ENCODE measurements around the gene COX19.

Gene COX19

DNA sequence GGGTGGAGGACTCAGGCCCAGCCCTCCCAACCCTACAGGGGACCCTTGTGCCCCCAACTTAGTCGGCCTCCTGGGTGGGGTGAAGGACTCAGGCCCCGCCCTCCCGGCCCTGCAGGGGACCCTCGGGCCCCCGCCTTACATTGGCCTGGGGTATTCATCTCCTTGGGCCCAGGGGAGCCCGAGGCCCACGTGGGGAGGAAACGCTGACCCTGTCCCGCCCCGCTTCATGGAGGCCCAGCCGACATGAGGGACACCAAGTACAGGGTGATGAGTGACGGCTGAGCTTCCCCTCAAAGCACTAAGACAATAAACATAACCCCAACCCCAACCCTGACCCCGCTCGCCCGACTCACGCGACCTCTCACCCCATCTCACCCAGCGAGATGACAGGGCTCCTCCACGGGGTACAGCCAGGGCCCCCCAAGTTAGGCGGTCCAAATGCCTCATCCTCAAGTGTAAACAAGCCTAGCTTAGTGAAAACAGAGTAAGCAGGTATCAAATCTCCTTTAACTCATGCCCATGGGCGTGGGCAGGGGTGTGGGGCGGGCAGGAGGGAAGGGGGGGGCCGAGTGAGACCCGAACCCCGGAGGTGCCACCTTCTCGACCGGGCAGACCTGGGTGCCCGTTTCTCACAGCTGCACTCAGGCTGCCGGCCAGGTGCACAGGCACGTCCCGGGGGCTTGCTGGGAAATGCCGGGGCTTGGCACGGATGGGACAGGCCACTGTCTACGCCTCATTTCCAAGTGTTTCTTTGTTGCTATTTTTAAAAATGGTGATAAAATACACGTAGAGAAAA lies 15.8 kb upstream of the COX19 start:
- no peak for DNase-seq

DNA sequence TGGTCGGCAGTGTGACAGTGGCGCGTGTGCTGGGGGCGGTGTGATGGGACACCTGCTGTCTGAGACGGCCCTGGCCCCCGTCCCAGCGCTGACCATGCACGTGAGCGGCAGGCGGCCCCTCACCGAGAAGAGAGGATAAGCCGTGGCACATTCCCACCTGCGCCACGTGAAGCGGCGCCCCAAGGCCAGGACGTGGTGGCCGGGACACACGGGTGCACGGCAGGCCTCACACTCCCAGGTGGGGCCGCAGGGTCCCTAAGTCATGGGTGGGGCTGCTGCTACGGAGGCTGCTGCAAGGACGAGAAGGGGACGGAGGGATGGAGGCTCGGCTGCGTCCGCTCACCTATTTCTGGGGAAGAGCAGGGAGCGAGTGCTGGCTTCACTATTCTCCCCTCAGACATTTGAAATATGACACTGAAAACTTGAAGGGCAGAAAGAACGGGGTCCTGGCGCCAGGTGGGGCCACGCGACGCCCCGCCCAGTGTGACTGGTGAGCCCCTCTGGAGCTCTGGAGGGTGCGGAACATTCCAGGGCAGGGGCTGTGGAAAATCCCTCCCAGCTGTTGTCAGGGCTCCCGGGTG lies 15.1 kb upstream of the COX19 start:
- no peak for DNase-seq

DNA sequence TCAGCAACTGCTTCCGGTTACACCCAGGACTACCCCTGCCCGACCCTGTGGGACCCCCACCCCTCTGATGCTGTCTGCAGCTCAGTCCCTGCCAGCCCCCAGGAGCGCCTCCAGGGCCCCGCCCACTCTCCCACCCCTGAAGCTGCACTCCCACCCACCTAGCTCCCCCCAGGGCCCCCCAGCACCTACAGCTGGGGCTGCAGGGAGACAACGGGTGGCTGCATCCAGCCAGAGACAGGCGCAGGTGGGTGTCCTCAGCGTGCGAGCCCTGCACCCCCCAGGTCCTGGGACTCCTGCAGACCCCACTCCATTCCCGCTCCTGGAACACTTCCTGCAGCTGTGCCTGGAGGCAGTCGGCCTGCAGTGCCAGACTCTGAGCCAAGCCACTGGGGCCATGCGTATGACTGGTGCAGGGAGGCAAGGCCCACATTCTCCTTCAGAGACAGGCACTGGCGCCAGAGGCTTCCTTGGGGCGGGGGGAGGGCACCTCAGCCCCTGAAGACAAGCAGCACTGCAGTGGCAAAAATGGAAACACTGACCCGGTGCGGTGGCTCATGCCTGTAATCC lies 13.7 kb upstream of the COX19 start:
- no peak for DNase-seq

DNA sequence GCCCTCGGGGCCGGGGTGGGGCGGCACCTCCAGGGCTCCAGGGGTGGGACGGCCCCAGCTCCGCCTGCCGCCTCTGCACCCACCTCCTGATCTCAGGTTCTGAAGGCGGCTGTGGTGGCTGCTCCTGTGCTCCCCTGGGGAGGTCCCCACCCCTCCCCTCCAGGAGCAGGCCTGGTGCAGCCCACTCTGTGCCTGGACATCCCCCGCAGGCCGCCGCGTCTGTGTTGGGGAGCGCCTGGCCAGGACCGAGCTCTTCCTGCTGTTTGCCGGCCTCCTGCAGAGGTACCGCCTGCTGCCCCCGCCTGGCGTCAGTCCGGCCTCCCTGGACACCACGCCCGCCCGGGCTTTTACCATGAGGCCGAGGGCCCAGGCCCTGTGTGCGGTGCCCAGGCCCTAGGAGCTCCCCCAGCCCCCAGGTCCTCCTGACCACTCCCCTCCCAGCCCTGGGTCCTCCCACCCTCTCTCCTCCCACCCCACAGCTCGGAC lies 13.1 kb upstream of the COX19 start:
- DNase-seq, result no peak

- no peak for DNase-seq
Measured at GRCh38 chr7:987909-988308, 12.6 kb upstream of the COX19 start.

DNA sequence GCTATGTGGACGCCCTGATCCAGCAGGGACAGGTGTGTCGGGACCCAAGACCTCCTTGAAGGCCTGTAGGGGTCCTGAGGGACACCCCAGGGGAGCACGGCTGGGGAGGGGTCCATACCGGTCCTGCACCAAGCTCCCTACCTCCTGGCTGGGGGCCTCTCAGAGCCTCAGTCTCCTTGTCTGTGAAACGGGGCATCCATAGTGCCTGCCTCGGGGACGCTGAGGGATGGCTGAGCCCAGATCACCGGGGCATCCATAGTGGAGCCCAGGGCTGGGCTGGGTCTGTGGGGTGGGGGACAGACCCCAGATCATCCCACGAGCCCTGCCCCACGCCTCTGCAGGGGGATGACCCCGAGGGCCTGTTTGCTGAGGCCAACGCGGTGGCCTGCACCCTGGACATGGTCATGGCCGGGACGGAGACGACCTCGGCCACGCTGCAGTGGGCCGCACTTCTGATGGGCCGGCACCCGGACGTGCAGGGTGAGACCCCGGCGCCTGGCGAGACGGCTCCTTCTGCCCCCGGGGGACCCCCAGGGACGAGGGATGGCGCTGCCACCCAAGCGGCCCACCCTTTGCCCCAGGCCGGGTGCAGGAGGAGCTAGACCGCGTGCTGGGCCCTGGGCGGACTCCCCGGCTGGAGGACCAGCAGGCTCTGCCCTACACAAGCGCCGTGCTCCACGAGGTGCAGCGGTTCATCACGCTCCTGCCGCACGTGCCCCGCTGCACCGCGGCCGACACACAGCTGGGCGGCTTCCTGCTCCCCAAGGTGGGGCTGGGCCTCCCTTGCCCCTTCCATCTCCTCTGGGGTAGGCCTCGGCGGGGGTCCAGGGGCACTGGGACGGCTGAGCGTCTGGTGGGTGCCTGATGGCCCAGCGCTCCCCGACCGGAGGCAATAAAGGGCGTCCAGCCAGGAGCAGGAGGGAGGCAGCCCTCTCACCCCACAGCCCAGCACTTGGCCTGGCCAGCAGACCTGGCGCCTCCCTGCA lies 11.7 kb upstream of the COX19 start:
- DNase-seq, result no peak

DNA sequence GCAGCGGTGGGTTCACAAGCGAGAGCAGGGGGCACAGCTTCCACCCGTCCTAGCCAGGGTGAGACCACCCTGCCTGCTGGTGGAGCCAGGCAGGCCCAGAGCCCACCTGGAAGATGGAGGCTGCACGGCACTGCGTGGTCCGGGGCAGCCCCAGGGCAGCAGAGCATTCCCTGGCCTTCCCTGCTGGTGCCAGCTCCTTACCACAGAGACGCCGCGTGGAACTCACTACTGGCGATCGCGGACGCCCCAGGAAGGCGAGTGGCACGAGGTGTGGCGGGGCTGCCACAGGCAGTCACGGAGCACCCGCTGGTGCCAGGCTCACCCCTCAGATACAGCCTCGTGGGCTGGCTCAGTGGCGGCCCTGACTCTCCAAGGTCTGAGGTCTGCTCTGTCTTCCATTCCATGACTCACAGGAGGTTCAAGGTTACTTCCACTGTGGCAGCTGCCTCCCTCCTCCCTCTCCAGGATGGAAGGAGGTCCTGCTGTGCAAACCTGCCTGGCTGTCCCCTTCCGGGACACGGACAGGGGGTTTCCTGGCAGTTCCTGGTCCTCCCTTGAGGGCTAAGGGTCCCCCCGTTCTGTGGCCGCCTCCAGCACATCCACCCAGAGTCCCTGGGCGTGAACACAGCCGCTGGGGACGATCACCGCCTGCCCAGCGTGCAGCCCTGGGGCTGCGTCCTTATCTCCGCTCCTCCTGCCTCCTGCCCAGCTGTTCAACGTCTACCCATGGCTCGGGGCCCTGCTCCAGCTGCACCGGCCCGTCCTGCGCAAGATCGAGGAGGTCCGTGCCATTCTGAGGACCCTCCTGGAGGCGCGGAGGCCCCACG lies 10.8 kb upstream of the COX19 start:
- no peak for DNase-seq

DNA sequence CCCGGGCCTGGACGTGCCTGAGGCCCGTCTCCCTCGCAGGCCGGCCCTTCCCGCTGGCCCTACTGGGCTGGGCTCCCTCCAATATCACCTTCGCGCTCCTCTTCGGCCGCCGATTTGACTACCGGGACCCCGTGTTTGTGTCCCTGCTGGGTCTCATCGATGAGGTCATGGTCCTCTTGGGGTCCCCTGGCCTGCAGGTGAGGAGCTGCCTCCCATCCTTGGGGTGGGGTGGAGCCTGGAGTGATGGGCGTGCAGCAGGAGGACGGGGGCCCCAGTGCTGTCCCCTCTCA lies 9.7 kb upstream of the COX19 start:
- no peak for DNase-seq

GRCh38 chr7:984361-985126 lies 9.2 kb upstream of the COX19 start:
- DNase-seq, result no peak

- DNase-seq, result no peak
Measured at GRCh38 chr7:983616-984071, 8.3 kb upstream of the COX19 start.

DNA sequence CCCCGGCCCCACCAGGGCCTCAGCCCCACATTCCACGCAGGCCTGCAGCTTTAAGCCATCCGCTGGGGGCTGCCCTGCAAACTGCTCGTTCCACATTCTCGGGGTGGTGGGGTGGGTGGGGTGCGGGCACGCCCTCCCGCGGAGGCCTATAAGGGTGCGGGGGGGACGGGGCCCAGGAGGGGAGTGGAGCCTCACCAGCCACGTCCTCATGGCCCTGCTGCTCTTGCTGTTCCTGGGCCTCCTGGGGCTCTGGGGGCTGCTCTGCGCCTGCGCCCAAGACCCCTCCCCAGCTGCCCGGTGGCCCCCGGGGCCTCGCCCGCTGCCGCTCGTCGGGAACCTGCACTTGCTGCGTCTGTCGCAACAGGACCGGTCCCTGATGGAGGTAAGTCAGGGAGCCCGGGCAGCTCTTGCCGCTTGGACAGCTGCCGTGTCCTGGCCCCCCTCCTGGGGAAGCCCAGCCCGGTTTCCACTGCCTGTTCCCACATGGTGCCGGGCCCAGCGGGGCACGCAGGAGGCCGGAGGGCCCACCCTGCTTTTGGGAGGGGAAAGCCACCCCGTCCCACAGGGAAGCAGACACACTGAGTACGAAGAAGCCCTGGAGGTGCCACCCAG lies 7.8 kb upstream of the COX19 start, which contains the start of gene CYP2W1:
TSS of gene CYP2W1 (plus strand) at position 178 of the 612 bp plus-strand sequence. CDS start at position 209, 31 bp downstream.
- DNase-seq, result no peak

DNA sequence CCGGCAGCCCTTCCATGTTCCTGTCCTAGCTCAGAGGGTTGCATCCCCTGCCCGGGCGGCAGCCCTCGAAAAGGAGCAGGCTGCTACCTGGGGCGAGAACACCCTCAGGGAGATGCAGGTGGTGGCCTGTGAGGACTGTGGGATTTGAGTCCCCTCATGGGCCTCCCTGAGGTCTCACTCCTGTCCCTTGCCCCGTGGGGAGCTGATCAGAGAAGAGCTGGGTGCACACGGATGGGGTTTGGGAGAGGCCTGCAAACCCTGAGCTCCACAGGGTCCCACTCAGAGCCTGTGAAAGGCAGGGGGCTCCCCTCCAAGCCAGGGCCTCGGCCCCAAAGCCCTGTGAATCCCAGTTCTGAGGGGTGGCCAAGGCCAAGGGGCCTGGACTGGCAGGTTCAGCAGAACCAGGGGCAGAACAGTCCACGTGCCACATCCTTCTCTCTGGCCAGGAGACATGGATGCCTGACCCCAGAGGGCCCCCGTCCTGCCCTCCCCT lies 7.2 kb upstream of the COX19 start:
- DNase-seq, result no peak

- DNase-seq, result no peak
Measured at GRCh38 chr7:981793-982510, 6.6 kb upstream of the COX19 start.

GRCh38 chr7:979886-980571 lies 4.7 kb upstream of the COX19 start:
- no peak for DNase-seq

- DNase-seq, result no peak
Measured at GRCh38 chr7:979151-979550, 3.8 kb upstream of the COX19 start.

DNA sequence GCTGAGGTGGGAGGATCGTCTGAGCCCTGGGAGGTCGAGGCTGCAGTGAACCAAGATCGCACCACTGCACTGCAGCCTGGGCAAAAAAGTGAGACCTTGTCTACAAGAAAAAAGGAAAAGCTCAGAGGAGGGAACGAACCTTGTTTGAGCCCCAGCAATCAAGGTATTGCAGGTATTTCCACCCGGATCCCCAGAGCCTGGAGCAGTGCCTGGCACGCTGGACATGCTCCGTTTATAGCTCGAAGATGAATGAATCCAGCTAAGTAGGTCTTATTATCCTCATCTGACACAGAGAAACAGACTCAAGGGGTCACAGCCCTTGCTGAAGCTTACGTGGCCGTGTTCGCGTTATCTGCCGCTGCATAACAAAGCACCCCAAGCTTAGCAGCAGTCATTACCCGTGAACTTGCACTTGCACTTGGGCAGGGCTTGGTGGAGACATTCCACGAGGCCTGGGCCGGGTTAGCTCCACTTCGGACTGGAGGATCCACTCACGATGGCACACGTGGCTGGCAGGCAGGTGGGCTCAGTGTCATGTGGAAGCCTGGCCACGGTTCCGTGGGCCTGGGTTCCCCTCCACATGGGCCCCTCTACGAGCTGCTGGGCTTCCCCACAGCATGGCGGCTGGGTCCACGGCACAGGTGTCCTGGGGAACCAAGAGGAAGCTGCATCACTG lies 3.2 kb upstream of the COX19 start:
- no peak for DNase-seq

DNA sequence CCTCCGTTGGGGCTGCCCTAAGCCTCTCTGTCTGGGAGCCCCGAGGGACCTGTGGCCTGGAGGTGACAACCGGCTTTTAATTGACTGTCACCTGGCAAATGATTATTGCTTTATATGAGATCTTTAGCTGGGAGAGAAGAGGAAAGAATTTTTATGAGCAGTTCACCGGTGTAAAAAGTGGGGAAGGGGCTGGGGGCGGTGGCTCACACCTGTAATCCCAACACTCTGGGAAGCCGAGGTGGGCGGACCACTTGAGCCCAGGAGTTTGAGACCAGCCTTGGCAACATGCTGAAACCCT lies 2.6 kb upstream of the COX19 start:
- no peak for DNase-seq

GRCh38 chr7:977326-978048 lies 2.1 kb upstream of the COX19 start:
- no peak for DNase-seq

Data from NK-92 treated with Interleukin-12 subunit alpha and Interleukin-12 subunit beta, amount 100 ng/mL, for 24 hours (cell line).